Testis (tissue), 2 donors: ENCODE results near the gene SLC16A2.

Experiments
- CTCF ChIP-seq, 3 experiments: fragments of 450-650 bp in 2 of 3; fragments of 200-600 bp in 1 of 3; sonication (generic) in 1 of 3; IDR thresholded peaks; one replicate each; pipeline ENCODE4 v1.5.1; 2016 to 2019; ENCODE audit warnings: antibody characterized with exemption in 3 of 3, mild to moderate bottlenecking in 2 of 3, moderate library complexity in 1 of 3
- POLR2A ChIP-seq: fragments of 450-650 bp; IDR thresholded peaks from one replicate; pipeline ENCODE4 v1.6.1; 2017; ENCODE audit warnings: antibody characterized with exemption, mild to moderate bottlenecking, moderate library complexity

DNA sequence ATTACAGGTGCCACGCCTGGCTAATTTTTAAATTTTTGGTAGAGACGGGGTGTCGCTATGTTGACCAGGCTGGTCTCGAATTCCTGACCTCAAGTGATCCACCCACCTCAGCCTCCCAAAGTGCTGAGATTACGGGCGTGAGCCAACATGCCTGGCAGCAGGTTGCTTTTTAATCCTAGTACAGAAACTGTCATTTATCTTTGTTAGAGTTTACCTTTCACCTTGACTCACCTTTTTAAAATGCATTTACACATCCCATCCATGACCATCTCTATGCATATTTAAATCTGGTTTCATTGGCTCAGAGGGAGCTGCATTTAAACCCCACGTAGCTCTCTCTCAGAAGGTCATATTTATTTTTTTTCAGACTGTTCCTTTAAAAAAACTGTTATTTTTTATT is 31.9 kb downstream of the SLC16A2 start:
- TF ChIP-seq CTCF (IDR thresholded peaks at IDR 0.05) (no peak), POLR2A (no peak)
